ENCODE results near the gene LARP1. TPM values are rescaled to one million over a fixed set of nuclear protein-coding genes. Genes with fewer than 3 reads are reported as not detected.
A peak's percentile ranks its signal among the peaks of the same experiment; 100 is the strongest.

The LARP1 gene
- polyA plus RNA-seq, 1 donor (not counting 4 experiments of a cell fraction or from before 2014, with no cell fraction given), result 65.6 TPM

DNA sequence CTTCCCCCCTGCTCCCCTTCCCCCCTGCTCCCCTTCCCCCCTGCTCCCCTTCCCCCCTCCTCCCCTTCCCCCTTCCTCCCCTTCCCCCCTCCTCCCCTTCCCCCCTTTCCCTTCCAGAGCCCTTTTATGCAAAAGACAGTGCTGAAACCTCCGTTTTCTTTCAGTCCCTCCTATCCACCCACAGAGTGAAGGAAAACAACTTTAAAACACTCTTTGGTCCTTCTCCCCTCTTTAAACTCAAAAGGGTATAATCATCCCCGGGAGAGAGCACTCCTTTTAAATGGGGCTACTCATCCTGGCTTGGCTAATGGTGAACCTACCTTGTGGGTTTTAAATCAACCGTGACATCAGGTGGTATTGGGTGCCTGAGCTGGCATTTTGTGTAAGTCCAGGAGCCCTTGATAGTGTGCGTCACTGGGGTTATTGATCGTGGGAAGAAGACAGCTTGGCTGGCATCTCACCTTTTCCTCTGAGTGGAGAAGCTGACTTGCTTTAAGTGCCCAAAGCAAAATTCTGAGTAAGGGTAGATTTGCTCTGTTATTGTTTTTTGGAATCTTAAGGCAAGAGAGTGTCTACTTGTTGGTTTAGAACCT lies 2.7 kb downstream of the LARP1 start:
- Histone ChIP-seq H3K27ac (ENCODE audit: control insufficient read depth, insufficient read depth, low read length) (peak overlapping the region; percentile 61), H3K4me2 (ENCODE audit: control insufficient read depth, extremely low read depth, insufficient read depth, low read depth, low read length) (peak overlapping the region; percentile 57), H2AFZ (ENCODE audit: control insufficient read depth, low read length) (no peak overlapping the region), H3K4me3 (ENCODE audit: control insufficient read depth in 2 of 3, extremely low read depth in 1 of 3, insufficient read depth in 2 of 3, low read depth in 1 of 3, low read length in 3 of 3) (peak overlapping the region; percentile 11 to 61 (median 14)), H3K9me1 (ENCODE audit: control insufficient read depth, extremely low read depth, insufficient read depth, low read length) (no peaks in the 10 kb centered on the region), H3K9me3 (ENCODE audit: control insufficient read depth, low read depth, low read length) (no peaks in the 10 kb centered on the region), H3K27me3 (ENCODE audit: control insufficient read depth, extremely low read depth, insufficient read depth, low read length) (no peaks in the 10 kb centered on the region), H4K20me1 (ENCODE audit: control insufficient read depth, extremely low read depth, insufficient read depth, low read length) (peaks cover 36% of the 10 kb centered on the region), H3K79me2 (ENCODE audit: control insufficient read depth, insufficient read depth, low read length) (peaks cover 75% of the 10 kb centered on the region), H3K4me1 (ENCODE audit: control insufficient read depth, extremely low read depth, insufficient read depth, low read length) (peaks cover 40% of the 10 kb centered on the region), H3K36me3 (ENCODE audit: control insufficient read depth in 2 of 2, extremely low read depth in 1 of 2, insufficient read depth in 2 of 2, low read length in 2 of 2) (no peaks in the 10 kb centered on the region), H3K9ac (ENCODE audit: control insufficient read depth, extremely low read depth, insufficient read depth, low read length) (peak overlapping the region; percentile 34)
- dilution Hi-C loops (cut with MboI; ENCODE audit: extremely low pct_ligation_motif_present, low sequenced_read_pairs), result no loop called here
- DNase-seq (ENCODE audit: low read depth, low spot score) (no peak), FAIRE-seq (peak; percentile 56)
- TF ChIP-seq EZH2 (IDR thresholded peaks at IDR 0.05; ENCODE audit: low read length) (no peak), CTCF (optimal IDR thresholded peaks at IDR 0.05 in 1 of 3, IDR thresholded peaks at IDR 0.05 in 1 of 3, conservative IDR thresholded peaks at IDR 0.05 in 1 of 3; ENCODE audit: extremely low read depth in 1 of 3, insufficient read depth in 2 of 3, low read length in 3 of 3) (no peak)

GRCh38 chr5:154758493-154758892 lies 3.3 kb downstream of the LARP1 start:
- H3K9me1 ChIP-seq (ENCODE audit: control insufficient read depth, extremely low read depth, insufficient read depth, low read length), result no peaks in the 10 kb centered on the region
- no peaks in the 10 kb centered on the region for H3K36me3 ChIP-seq (ENCODE audit: control insufficient read depth in 2 of 2, extremely low read depth in 1 of 2, insufficient read depth in 2 of 2, low read length in 2 of 2)
- H2AFZ ChIP-seq (ENCODE audit: control insufficient read depth, low read length), result no peak overlapping the region
- DNase-seq (ENCODE audit: low read depth, low spot score) (no peak), FAIRE-seq (no peak)
- TF ChIP-seq CTCF (optimal IDR thresholded peaks at IDR 0.05 in 1 of 3, IDR thresholded peaks at IDR 0.05 in 1 of 3, conservative IDR thresholded peaks at IDR 0.05 in 1 of 3; ENCODE audit: extremely low read depth in 1 of 3, insufficient read depth in 2 of 3, low read length in 3 of 3) (no peak), EZH2 (IDR thresholded peaks at IDR 0.05; ENCODE audit: low read length) (no peak)
- peak overlapping the region; percentile 61 for H3K27ac ChIP-seq (ENCODE audit: control insufficient read depth, insufficient read depth, low read length)
- peaks cover 40% of the 10 kb centered on the region for H4K20me1 ChIP-seq (ENCODE audit: control insufficient read depth, extremely low read depth, insufficient read depth, low read length)
- H3K4me3 ChIP-seq (ENCODE audit: control insufficient read depth in 2 of 3, extremely low read depth in 1 of 3, insufficient read depth in 2 of 3, low read depth in 1 of 3, low read length in 3 of 3), result peak overlapping the region; percentile 11 to 61 (median 14)
- H3K4me2 ChIP-seq (ENCODE audit: control insufficient read depth, extremely low read depth, insufficient read depth, low read depth, low read length), result peak overlapping the region; percentile 57
- dilution Hi-C loops (cut with MboI; ENCODE audit: extremely low pct_ligation_motif_present, low sequenced_read_pairs), result no loop called here
- no peaks in the 10 kb centered on the region for H3K9me3 ChIP-seq (ENCODE audit: control insufficient read depth, low read depth, low read length)
- peak overlapping the region; percentile 34 for H3K9ac ChIP-seq (ENCODE audit: control insufficient read depth, extremely low read depth, insufficient read depth, low read length)
- H3K4me1 ChIP-seq (ENCODE audit: control insufficient read depth, extremely low read depth, insufficient read depth, low read length), result peaks cover 38% of the 10 kb centered on the region
- H3K79me2 ChIP-seq (ENCODE audit: control insufficient read depth, insufficient read depth, low read length), result peaks cover 81% of the 10 kb centered on the region
- H3K27me3 ChIP-seq (ENCODE audit: control insufficient read depth, extremely low read depth, insufficient read depth, low read length), result no peaks in the 10 kb centered on the region
